Dedifferentiated amniotic fluid mesenchymal stem cell (primary cell): ENCODE results near the gene RNH1.

Experiments
- DNase-seq: peaks from one replicate; pipeline ENCODE4 v3.0.0-alpha.2; 2016; ENCODE audit errors: extremely low spot score

RNH1 gene

DNA sequence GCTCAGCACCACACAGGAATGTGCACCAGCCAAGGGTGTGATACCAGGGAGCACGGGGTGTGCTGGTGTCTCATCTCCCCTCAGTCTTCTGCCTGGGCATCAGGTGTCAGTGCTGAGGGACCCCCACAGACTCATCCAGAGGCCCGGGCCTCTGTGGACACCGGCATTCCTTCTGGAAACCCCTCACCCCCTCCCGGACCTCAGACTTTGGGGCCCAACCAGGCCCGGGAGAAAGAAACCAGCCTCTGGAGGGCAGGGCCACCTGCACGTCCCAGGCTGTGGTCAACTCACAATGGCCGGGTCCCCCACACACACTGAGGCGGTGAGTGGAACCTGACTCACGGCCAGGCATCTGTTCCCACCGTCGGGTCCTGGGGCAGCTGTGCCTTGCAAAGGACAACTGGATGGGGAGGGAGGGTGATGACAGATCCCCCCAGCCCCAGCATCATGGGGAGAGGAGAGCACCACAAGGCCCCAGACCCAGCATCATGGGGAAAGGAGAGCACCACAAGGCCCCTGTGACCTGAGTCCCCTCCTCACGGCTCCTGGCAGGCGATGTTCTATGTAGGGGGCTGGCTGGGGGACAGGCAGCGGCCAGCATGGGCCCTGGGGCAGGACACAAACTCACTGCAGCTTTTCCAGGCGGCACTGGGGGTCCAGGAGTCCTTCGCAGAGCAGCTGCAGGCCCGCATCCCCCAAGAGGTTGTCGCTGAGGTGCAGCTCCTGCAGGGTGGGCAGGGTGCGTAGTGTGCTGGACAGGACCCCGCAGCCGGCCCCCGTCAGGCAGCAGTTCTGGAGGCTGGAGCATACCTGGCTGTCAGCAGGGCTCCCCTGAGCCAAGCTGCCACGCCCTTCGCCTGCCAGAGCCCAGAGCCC, 7.6 kb downstream of the RNH1 start:
- DNase-seq = no peak

DNA sequence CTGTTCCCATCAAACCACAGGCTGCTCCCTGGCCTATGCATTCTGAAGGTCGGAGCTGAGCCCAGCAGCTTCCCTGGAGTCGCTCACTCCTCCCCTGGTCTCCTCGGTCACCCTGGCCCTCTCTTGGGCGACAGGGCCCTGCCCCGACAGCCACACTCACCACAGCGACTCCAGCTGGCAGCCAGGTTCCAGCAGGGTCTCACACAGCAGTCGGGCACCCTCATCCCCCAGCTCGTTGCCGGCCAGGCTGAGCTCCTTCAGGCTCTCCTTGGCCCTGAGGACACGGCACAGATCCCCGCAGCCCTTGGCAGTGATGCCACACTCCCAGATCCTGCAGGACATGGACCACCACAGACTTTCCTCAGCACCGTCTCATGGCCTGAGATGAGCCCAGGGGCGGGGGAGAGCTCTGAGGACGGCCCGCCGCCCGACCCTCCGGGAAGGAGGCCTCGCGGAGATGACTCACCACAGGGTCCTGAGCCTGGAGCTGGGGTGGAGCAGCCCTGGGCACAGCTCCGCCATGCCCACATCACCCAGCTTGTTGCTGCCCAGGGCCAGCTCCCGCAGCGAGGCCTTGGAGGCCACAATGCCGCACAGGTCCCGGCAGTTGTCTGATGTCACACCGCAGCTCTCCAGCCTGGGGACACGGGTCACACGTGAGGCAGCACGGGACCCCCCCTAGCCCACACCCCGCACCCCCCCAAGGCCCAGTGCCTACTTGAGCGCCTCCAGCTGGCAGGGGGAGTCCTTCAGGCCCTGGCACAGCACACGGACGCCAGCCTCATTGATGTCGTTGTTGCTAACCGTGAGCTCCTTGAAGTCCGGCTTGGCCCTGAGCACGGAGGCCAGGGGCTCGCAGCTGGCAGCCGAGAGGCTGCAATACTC, 8.5 kb downstream of the RNH1 start:
- DNase-seq = no peak

DNA sequence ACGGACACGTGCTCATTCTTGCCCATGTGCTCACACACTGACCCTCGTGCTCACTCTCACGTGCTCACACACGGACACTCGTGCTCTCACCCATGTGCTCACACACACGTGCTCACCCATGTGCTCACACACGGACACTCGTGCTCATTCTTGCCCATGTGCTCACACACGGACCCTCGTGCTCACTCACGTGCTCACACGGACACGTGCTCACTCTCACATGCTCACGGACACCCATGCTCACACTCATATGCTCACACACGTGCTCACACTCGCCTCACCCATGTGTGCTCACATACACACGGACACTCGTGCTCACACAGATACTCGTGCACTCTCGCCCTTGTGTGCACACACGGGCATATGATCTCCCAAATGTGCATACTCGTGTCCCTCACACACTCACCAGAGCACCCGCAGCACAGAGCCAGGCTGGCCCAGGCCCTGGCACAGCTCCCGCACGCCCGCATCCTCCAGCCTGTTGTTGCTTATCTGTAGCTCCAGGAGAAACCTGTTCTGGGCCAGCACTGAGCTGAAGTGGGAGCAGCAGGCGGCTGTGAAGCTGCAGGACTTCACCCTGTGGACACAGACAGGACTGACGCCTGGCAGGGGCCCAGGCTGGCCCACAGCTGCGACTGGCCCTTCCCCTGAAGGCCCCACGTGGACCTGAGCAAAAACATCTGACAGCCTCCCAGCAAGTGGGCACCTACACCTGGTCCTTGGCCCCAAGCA, 9.3 kb downstream of the RNH1 start:
- DNase-seq = no peak

DNA sequence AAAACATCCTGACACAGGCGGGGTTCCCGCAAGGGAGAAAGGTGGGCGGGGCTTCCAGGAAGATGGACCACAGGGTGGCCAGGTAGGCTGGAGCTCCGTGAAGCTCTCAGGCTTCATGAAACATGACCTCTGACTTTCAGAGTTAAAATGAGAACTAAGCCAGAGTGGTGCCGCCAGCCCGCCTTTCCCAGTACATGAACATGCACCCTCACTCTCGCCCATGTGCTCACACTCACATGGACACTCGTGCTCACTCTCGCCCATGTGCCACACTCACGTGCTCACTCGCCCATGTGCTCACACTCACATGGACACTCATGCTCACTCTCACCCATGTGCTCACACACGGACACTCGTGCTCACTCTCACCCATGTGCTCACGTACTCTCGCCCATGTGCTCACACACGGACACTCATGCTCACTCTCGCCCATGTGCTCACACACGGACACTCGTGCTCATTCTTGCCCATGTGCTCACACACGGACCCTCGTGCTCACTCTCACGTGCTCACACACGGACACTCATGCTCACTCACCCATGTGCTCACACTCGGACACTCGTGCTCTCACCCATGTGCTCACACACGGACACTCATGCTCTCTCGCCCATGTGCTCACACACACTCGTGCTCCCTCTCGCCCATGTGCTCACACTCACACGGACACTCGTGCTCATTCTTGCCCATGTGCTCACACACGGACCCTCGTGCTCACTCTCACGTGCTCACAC, 10.0 kb downstream of the RNH1 start:
- DNase-seq = no peak

DNA sequence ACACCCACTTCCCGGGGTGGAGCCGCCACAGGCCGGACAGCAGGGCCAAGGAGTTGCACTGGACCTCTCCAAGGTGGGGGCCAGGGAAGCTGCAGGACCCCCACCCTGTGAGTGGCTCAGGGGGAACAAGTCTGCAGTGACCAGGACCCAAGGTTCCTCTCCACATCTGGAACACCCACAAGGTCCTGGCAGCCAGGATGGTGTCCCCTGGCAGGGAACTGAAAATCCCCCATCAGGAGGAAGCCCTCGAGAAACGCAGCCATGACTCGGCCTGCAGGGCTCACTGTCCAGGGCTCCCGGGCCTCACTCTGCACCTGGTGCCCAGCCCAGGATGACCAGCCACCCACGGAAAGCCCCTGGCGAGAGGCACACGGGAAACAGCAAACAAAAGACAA, 11.5 kb downstream of the RNH1 start:
- no peak for DNase-seq

DNA sequence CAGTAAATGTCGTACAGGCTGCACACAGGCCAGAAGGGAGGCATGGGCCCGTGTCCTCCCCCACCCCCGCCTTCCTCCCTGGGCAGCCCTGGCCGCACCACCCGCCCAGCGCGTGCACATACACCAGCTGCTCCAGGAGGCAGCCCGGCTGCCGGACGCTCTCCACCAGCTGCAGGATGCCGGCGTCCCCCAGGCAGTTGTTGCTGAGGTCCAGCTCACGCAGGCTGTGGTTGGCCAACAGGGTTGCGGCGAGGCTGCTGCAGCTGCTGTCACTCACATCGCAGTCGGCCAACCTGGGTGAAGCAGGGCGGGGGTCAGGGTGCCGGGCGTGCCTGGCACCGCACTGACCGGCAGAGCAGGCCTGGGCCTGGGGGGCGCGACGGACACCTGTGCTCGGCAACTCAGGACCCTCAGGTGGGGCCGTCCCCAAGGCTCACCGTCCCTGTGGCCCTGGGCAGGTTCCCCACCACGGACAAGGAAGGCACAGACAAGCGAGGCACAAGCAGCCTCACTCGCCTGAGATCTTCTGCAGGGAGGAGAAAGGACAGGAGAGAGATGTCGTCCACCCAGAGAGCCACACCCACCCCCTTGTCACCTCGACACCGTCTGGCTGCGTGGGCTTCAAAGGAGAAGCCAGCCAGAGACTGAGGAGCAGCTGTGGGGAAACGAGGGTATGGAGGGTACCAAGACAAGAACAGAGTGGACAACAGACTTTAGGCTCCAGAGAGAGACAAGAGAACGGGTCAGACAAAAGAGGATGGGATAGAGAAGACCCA, 12.1 kb downstream of the RNH1 start:
- no peak for DNase-seq

DNA sequence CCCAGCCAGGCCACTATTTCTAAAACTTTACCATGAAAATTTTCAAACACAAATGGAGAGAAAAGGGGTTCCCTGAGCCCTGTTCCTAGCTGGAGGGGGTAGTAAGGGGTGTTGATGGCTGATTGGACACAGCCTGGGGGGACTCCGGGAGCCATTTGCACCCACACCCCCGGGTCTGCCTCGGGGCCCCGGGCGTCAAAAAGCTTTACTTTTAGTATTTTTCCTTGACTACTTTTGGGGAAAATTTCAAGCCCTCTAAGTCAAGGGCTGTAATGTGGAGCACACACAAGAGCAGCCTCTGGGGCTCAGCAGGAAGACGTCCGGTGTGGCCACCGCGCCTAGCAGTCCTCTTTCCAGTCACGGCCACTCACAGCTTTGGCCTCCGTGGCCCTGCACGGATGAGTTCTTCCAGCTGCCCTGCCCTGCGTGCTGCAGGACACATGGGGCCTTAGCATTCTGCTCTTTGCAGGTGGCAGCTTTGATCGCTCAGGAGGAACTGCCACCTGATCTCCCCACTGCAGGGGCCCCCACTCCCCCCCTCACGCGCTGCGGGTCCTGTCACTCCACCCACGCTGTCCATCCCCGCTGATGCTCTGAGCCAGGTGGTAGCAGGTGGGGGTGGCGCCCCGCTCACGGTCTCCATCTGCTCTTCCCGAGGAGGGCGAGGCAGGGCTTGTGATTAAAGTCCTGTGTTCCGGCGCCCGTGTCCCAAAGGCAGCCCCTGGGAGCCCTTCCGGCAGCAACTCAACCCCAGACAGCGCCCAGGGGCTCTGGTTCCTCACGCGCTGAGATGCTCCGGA, 14.4 kb downstream of the RNH1 start:
- DNase-seq = no peak

DNA sequence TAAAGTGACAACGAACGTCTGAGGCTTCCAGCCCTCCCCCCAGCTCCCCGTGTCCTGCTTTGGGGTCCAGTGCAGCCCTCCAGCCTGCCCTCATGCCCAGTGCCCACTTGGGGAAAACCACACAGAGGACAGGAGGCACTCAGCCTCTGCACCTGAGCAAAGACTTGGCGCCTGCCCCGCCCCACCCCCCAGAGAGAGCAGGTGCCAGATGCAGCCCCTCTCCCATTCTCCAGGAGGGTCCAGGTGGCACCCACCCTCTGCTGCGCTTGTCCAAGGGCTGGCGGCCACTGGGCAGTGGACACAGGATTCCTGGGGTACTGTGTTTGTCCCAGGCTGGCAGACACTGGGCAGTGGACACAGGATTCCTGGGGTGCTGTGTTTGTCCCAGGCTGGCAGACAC, 15.7 kb downstream of the RNH1 start:
- DNase-seq = no peak

DNA sequence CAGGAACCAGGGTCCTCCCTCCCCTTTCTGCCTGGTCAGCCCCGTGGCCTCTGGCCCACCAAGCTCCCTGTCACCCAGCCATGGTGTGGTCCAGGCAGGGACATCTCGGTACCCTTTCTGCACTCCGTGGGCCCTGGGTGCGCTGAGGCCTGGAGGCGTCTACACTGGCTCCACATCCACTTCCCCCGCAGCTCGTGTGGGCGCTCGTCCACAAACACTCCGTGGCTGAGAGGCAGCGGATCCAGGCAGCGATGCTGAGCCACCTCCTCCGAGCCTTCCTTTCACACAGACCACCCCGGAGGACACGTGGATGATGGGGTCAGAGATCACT, 16.1 kb downstream of the RNH1 start:
- no peak for DNase-seq

DNA sequence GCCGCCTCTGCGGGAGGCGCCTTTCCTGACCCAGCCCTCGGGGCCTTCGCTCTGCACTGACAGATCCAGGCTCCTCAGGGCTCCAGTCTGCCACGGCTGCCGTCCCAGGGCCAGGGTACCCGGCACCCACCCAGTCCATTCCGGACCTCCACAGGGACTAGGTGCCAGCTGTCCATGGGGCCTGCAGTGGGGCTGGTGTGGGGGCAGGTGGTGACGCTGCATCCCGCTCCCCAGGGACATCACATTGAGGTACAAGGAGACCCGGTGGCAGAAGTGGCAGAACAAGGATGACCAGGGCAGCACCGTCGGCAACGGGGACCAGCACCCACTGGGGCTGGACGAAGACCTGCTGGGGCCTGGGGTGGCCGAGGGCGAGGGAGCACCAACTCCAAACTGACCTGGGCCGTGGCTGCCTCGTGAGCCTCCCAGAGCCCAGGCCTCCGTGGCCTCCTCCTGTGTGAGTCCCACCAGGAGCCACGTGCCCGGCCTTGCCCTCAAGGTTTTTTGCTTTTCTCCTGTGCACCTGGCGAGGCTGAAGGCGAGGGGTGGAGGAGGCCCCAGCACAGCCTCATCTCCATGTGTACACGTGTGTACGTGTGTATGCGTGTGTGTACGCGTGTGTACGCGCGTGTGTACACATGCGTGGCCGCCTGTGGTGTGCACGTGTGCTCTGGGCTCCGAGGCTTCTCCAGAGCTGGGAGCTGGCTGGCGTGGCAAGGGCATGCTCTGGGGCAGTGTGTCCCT, 16.7 kb downstream of the RNH1 start:
- no peak for DNase-seq

DNA sequence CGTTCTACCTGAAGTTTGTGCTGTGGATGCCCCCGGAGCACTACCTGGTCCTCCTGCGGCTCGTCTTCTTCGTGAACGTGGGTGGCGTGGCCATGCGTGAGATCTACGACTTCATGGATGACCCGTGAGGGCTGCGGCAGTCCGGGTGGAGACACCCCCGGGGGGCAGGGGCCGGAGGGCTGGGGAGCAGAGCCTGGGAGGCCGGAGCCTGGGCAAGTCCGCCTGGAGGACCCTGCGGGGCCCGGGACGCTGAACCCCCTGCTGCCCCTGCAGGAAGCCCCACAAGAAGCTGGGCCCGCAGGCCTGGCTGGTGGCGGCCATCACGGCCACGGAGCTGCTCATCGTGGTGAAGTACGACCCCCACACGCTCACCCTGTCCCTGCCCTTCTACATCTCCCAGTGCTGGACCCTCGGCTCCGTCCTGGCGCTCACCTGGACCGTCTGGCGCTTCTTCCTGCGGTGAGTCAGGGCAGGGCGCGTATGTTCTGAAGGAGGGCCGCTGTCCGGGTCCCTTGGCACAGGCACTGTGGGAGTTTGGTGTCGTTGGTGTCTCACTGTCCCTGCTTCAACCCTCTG, 17.3 kb downstream of the RNH1 start:
- DNase-seq = no peak

DNA sequence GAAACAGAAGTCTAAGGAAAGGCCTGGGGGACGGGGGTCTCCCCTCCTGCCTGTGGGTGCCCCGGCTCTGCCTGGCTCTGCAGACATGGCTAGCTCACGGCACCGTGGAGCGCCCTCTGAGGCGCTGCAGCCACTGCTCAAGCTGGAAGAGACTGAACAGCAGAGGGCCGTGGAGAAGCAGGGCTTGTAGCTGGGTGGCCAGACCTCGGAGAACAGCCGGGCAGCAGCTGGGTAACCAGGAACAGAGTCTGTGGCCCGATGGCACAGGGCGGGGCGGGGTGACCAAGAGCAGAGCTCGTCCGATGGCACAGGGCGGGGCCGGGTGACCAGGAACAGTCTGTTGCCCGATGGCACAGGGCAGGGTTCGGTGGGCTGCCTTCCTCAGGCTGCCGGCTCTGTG, 18.1 kb downstream of the RNH1 start:
- no peak for DNase-seq

DNA sequence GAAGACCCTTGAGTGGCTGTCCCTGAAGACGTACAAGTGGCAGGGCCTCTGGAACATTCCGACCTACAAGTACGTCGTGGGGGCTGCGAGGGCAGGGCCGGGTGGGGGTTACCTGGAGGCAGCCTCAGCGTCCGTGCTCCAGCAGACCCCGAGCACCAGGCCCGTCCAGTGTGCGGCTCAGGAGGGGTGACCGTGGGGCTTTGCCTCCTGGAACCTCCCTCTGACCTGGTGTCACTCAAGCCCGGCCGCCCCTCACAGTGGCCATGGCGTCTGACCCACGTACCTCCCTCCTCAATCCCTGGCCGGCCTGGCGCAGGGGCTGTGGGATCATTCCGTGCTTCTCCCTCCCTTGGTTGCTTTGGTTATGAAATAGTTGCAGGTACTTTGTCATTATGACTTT, 18.5 kb downstream of the RNH1 start:
- DNase-seq = no peak

DNA sequence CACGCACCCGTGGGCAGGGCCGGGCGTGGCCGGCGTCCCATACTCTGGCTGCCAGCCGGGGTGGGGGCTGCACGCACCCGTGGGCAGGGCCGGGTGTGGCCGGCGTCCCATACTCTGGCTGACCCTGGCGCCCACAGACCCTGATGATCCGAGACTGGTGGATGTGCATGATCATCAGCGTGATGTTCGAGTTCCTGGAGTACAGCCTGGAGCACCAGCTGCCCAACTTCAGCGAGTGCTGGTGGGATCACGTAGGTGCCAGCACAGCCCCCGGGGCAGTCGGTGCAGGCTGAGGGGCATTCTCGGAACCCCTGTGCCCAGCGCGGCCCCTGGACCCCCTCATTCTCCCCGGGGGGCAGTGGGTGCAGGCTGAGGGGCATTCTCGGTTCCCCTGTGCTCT, 19.0 kb downstream of the RNH1 start:
- no peak for DNase-seq

DNA sequence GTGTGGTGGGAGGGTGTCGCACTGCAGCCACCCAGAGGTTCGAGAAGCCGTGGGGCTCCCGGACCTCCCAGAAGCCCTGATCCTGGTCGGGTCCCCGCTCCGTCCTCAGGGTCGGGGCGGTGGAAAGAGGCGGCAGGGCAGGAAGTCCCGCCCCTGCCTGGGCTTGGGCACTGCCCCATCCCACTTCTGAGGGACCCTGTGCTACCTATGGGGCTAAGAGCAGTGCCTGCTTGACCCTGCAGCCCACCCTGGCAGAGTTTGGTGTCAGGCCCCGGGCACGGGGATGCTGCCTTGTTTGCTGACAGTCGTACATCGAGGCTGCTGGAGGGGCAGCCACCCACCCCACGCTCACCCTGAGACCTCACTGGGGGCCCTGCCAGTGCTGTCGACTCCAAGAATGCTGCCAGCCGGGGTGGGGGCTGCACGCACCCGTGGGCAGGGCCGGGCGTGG, 19.4 kb downstream of the RNH1 start:
- DNase-seq = no peak

DNA sequence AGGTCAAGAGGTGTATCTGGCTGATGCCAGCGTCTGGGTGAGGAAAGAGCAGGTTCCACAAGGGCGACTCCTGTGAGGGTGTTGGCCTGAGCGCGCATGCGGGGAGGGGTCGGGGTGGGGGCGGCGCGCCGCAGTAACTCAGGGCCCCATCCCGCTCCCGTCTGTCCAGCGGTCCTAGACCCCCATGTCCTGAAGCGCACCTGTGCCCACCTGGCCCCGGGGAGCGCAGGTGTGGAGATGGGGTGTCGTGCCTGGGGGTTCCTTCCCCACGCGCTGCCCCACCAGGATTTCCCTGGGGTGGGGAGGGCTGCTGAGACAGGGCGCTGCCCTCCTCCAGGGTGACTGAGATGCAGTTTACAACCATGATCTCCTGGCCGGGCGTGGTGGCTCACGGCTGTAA, 20.9 kb downstream of the RNH1 start:
- DNase-seq = no peak

DNA sequence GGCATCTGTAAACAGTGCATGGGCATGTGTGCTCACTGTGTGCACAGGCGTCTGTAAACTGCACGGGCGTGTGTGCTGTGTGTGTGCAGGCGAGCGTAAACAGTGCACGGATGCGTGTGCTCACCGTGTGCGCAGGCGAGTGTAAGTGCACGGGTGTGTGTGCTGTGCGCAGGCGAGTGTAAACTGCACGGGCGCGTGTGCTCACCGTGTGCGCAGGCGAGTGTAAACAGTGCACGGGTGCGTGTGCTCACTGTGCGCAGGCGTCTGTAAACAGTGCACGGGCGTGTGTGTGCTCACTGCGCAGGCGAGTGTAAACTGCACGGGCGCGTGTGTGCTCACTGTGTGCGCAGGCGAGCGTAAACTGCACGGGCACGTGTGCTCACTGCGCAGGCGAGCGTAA, 22.4 kb downstream of the RNH1 start:
- DNase-seq = no peak

DNA sequence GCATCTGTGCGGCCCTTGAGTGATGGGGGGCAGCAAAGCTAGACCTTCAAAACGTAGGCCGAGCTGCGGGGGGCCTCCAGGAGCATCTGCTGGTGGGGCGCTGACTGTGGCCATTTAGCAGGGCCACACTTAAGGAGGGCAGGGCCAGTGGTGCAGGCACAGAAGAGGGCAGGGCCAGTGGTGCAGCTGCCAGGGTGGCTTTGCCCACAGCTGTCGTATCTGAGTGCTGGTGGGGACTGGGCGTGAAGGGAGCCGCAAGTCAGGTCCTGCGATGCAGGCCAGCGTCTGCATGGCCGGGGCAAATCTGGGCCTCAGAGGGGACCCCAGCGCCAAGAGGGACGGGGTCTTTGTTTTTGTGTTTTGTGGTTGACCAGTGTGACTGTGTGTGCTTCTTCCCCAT, 27.7 kb downstream of the RNH1 start:
- DNase-seq = no peak
